Caco-2 (cell line): Measurements from ENCODE around the gene KIAA1958. TPM values are rescaled to one million over a fixed set of nuclear protein-coding genes. Genes with fewer than 3 reads are reported as not detected.

ENCODE experiments used
- BruUV-seq: library from RNA; stranded (reverse); fragments of 400-500 nt; replicated peaks from 2 replicates; lab custom pipeline; 2021; lab: Mats Ljungman, UMichigan
- CTCF ChIA-PET: fragments of 300-600 bp; sonication (Branson Sonifier 250); formaldehyde crosslinking; loops from one replicate; lab custom pipeline; 2022; ENCODE audit warnings: antibody characterized with exemption; lab: Charles Lee
- POLR2A ChIA-PET: fragments of 300-600 bp; sonication (Branson Sonifier 250); formaldehyde crosslinking; loops from one replicate; lab custom pipeline; 2022; ENCODE audit warnings: antibody characterized with exemption; lab: Charles Lee
- DNase-seq, 2 experiments: peaks; one replicate each; pipeline versions ENCODE4 v3.0.0 to v3.0.0-alpha.2; 2020 to 2022
- H3K27me3 ChIP-seq: replicated peaks from 2 replicates; pipeline ENCODE4 v1.6.0; 2011; ENCODE audit warnings: low read length; ENCODE audit not compliant: control insufficient read depth, insufficient read depth
- H3K36me3 ChIP-seq: 2 replicates; pipeline ENCODE4 v1.5.1; 2011; ENCODE audit warnings: low read length; ENCODE audit not compliant: control insufficient read depth, insufficient read depth
- H3K4me1 ChIP-seq: fragments of 250-450 bp; sonication (Bioruptor Pico); 2 replicates; pipeline ENCODE4 v1.5.1; 2020; ENCODE audit warnings: mild to moderate bottlenecking
- H3K4me3 ChIP-seq: 2 replicates; pipeline ENCODE4 v1.5.1; 2011; ENCODE audit warnings: low read depth, mild to moderate bottlenecking, control low read depth, low read length
- H3K9me3 ChIP-seq: fragments of 250-450 bp; sonication (Bioruptor Pico); 2 replicates; pipeline ENCODE4 v1.5.1; 2020; ENCODE audit warnings: mild to moderate bottlenecking, moderate library complexity
- H3K27ac Mint-ChIP-seq: one replicate; pipeline ENCODE4 v1.8.0; 2022; ENCODE audit warnings: mixed read lengths; ENCODE audit not compliant: unreplicated experiment
- H3K27me3 Mint-ChIP-seq: one replicate; pipeline ENCODE4 v1.8.0; 2022; ENCODE audit warnings: mixed read lengths; ENCODE audit not compliant: insufficient read depth, unreplicated experiment
- H3K36me3 Mint-ChIP-seq: one replicate; pipeline ENCODE4 v1.8.0; 2022; ENCODE audit warnings: mild to moderate bottlenecking, mixed read lengths; ENCODE audit not compliant: insufficient read depth, unreplicated experiment
- H3K4me1 Mint-ChIP-seq: one replicate; pipeline ENCODE4 v1.8.0; 2022; ENCODE audit warnings: low read depth, mixed read lengths; ENCODE audit not compliant: unreplicated experiment
- H3K4me3 Mint-ChIP-seq: one replicate; pipeline ENCODE4 v1.8.0; 2022; ENCODE audit warnings: mild to moderate bottlenecking, moderate library complexity, mixed read lengths; ENCODE audit not compliant: unreplicated experiment
- H3K9me3 Mint-ChIP-seq: one replicate; pipeline ENCODE4 v1.8.0; 2022; ENCODE audit warnings: mixed read lengths; ENCODE audit not compliant: unreplicated experiment
- intact Hi-C: fragments of 100-400 bp; cut with micrococcal nuclease; formaldehyde crosslinking; loops from one replicate; pipeline ENCODE4 v1.10.0; 2022; ENCODE audit not compliant: unreplicated experiment
- total RNA-seq: library from RNA; stranded (reverse); gene quantifications from 2 replicates; pipeline ENCODE4 v1.2.3, GENCODE V29; 2022
- TF ChIP-seq, protein P1 (sequence below), 2 experiments: fragments of 200-600 bp in 1 of 2; IDR thresholded peaks; 1 replicate in 1 of 2; 2 replicates in 1 of 2; pipeline versions ENCODE4 v1.5.1 to v1.8.0; 2011 to 2022; ENCODE audit warnings: antibody characterized with exemption in 1 of 2, control low read depth in 1 of 2, inconsistent platforms in 1 of 2, low read depth in 1 of 2, low read length in 1 of 2, mild to moderate bottlenecking in 1 of 2, moderate library complexity in 1 of 2; ENCODE audit not compliant: insufficient read depth in 1 of 2, severe bottlenecking in 1 of 2, unreplicated experiment in 1 of 2

Gene KIAA1958
- total RNA-seq, 1 experiment from 2014 or later = 20.0 TPM

DNA sequence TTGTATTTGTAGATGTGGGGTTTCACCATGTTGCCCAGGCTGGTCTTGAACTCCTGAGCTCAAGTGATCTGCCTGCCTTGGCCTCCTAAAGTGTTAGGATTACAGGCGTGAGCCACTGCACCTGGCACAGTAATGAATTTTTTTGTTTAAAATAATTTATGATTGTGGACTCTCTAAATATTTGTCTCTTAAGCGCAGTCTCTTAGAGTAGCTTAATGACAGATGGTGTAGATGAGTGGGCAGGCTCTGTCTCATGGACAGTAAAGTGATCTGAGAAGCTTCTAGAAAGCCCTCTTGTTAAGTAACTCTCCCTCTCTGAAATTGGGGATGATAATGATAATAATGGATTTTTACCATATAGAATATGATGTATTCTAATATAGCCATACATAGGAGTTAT, 47.5 kb upstream of the KIAA1958 start:
- H3K4me1 ChIP-seq = no peaks in the 10 kb centered on the region
- no peaks in the 10 kb centered on the region for H3K27me3 ChIP-seq
- H3K36me3 Mint-ChIP-seq = peaks cover 57% of the 10 kb centered on the region
- no peak overlapping the region for H3K27ac Mint-ChIP-seq
- no TSS peak for BruUV-seq
- POLR2A ChIA-PET = no interaction called here
- CTCF ChIA-PET = no interaction called here
- H3K4me1 Mint-ChIP-seq = no peaks in the 10 kb centered on the region
- TF ChIP-seq, protein P1, sequence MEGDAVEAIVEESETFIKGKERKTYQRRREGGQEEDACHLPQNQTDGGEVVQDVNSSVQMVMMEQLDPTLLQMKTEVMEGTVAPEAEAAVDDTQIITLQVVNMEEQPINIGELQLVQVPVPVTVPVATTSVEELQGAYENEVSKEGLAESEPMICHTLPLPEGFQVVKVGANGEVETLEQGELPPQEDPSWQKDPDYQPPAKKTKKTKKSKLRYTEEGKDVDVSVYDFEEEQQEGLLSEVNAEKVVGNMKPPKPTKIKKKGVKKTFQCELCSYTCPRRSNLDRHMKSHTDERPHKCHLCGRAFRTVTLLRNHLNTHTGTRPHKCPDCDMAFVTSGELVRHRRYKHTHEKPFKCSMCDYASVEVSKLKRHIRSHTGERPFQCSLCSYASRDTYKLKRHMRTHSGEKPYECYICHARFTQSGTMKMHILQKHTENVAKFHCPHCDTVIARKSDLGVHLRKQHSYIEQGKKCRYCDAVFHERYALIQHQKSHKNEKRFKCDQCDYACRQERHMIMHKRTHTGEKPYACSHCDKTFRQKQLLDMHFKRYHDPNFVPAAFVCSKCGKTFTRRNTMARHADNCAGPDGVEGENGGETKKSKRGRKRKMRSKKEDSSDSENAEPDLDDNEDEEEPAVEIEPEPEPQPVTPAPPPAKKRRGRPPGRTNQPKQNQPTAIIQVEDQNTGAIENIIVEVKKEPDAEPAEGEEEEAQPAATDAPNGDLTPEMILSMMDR (IDR thresholded peaks at IDR 0.05; ENCODE audit: insufficient read depth in 1 of 2, low read depth in 1 of 2, low read length in 1 of 2, severe bottlenecking in 1 of 2, unreplicated experiment in 1 of 2) = no peak
- H3K36me3 ChIP-seq = no peaks in the 10 kb centered on the region; the same call in 1 of the 2 replicates
- no peak for DNase-seq
- H3K4me3 ChIP-seq = no peak overlapping the region
- H3K9me3 Mint-ChIP-seq = no peaks in the 10 kb centered on the region
- no peaks in the 10 kb centered on the region for H3K27me3 Mint-ChIP-seq
- no peak overlapping the region for H3K4me3 Mint-ChIP-seq
- no peaks in the 10 kb centered on the region for H3K9me3 ChIP-seq
- intact Hi-C loops = no loop called here

DNA sequence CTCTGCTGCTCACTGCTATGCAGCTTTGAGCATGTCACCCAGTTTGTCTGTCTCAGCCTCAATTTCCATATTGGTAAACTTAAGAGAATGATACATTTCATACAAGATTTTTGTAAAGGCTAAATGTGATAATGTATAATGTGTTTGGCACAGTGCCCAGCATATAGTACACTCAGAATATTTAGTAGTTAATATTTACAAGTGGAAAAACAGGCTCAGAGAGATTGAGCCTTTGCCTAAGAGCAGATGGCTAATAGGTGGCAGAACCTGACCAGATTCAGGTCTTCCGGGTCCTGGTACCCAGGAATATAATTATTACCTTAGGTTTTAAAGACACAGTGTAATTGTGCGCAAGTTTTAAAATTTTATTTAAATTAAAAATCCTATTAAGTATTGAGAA, 46.8 kb upstream of the KIAA1958 start:
- no peaks in the 10 kb centered on the region; the same call in 1 of the 2 replicates for H3K36me3 ChIP-seq
- POLR2A ChIA-PET = no interaction called here

DNA sequence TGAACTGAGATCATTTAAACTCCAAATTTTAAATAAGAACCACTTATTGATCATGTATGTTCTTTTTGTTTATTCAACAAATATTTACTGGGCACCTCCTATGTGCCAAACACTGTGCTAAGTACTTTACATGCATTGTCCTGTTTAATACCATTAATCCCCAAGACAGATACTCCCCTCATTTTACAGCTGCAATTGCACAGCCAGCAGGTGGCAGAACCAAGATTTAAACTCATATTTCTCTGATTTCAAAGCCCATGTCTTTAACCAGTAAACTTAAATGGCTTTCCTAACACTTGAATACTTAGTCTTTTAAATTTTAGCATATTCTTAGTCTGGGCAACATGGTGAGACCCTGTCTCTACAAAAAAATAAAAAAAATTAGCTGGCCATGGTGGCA, 43.4 kb upstream of the KIAA1958 start:
- POLR2A ChIA-PET = no interaction called here
- no peak for DNase-seq
- CTCF ChIA-PET = interaction anchor here (1.6 kb wide), 1 partner anchor 63 kb away, joined by 3 read pairs; the partner anchor contains the start of gene HSDL2
- H3K4me3 Mint-ChIP-seq = no peak overlapping the region
- intact Hi-C loops = loop anchor here (2.0 to 10.0 kb wide), 2 partner anchors 222 to 262 kb away; no protein-coding TSS in a partner anchor
- TF ChIP-seq, protein P1 (IDR thresholded peaks at IDR 0.05; ENCODE audit: insufficient read depth in 1 of 2, low read depth in 1 of 2, low read length in 1 of 2, severe bottlenecking in 1 of 2, unreplicated experiment in 1 of 2) = peak; percentile 41 to 51
- H3K4me1 Mint-ChIP-seq = peaks cover 17% of the 10 kb centered on the region
- no peaks in the 10 kb centered on the region for H3K9me3 Mint-ChIP-seq
- no peaks in the 10 kb centered on the region for H3K27me3 Mint-ChIP-seq
- Histone ChIP-seq H3K36me3 (no peaks in the 10 kb centered on the region), H3K4me1 (no peaks in the 10 kb centered on the region), H3K9me3 (no peaks in the 10 kb centered on the region), H3K4me3 (no peak overlapping the region), H3K27me3 (no peaks in the 10 kb centered on the region)
- no TSS peak for BruUV-seq
- peaks cover 74% of the 10 kb centered on the region for H3K36me3 Mint-ChIP-seq
- no peak overlapping the region for H3K27ac Mint-ChIP-seq

More for the DNA sequence above, 46.8 kb upstream of the KIAA1958 start:
- Histone ChIP-seq H3K4me3 (no peak overlapping the region), H3K4me1 (no peaks in the 10 kb centered on the region), H3K9me3 (no peaks in the 10 kb centered on the region), H3K27me3 (no peaks in the 10 kb centered on the region)
- Mint-ChIP-seq H3K4me1 (no peaks in the 10 kb centered on the region), H3K27ac (no peak overlapping the region), H3K27me3 (no peaks in the 10 kb centered on the region), H3K36me3 (peaks cover 60% of the 10 kb centered on the region), H3K9me3 (no peaks in the 10 kb centered on the region), H3K4me3 (no peak overlapping the region)
- TF ChIP-seq, protein P1 (IDR thresholded peaks at IDR 0.05; ENCODE audit: insufficient read depth in 1 of 2, low read depth in 1 of 2, low read length in 1 of 2, severe bottlenecking in 1 of 2, unreplicated experiment in 1 of 2) = no peak
- intact Hi-C loops = loop anchor here (10.0 kb wide), 1 partner anchor 265 kb away; no protein-coding TSS in a partner anchor
- no peak for DNase-seq
- no TSS peak for BruUV-seq
- CTCF ChIA-PET = no interaction called here
